HEK293 (cell line): ENCODE results near the gene BBC3.

Experiments used
- ZEB2 ChIP-seq: fragments of 450-650 bp; formaldehyde crosslinking; IDR thresholded peaks from 2 replicates; pipeline ENCODE4 v1.5.1; 2016; ENCODE audit warnings: missing biosample characterization, missing genetic modification characterization
- ZNF366 ChIP-seq: fragments of 450-650 bp; formaldehyde crosslinking; conservative IDR thresholded peaks from 2 replicates; pipeline ENCODE4 v1.5.1; 2016; ENCODE audit warnings: missing biosample characterization, missing genetic modification characterization
- ZNF449 ChIP-seq: fragments of 450-650 bp; formaldehyde crosslinking; IDR thresholded peaks from 2 replicates; pipeline ENCODE4 v1.5.1; 2017; ENCODE audit warnings: missing biosample characterization, mild to moderate bottlenecking, missing genetic modification characterization, moderate library complexity

- TF ChIP-seq ZEB2 (tag by site-specific recombination) (no peak), ZNF449 (tag by site-specific recombination) (no peak), ZNF366 (no peak)
Observed at GRCh38 chr19:47210689-47211316, 20.2 kb downstream of the BBC3 start.
